Measurements from ENCODE around the gene GIGYF2.

GIGYF2 gene

DNA sequence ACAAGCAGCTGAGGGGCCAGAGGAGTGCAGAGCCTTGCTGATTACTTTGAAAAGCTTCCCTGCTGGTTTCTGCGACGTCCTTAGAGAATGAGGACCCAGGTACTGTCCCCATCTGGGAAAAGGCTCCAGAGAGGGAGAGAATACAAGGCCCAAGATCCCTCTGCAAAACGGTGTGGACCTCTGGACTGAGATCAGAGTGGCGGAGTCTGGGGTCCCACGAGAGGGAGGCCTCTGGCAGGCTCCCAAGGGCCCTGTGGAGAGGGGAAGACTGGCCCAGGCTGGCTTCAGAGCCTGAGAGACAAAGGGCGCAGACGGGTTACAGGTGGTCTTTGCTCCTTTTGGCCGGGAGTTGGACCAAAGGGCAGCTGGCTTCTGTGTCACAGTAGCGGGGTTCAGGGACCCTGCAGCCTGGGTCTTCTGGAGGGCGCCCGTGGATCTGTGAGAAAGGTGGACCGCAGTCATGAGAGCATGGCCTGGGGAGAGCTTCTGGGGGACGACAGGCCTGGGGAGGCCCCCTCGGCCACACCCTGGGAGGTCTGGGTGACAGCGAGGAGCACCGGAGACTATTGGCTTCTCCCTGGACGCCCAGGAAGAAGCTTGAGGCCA lies 173.7 kb downstream of the GIGYF2 start:
- DNase-seq, result no peak

- DNase-seq, result no peak
These were observed 174.3 kb downstream of the GIGYF2 start for GRCh38 chr2:232871418-232871834.

- DNase-seq, result no peak
These were observed 175.0 kb downstream of the GIGYF2 start for GRCh38 chr2:232871835-232872736.

- no peak for DNase-seq
These were observed 175.7 kb downstream of the GIGYF2 start for GRCh38 chr2:232872826-232873225.

GRCh38 chr2:232873292-232873908 lies 176.3 kb downstream of the GIGYF2 start:
- DNase-seq, result no peak

DNA sequence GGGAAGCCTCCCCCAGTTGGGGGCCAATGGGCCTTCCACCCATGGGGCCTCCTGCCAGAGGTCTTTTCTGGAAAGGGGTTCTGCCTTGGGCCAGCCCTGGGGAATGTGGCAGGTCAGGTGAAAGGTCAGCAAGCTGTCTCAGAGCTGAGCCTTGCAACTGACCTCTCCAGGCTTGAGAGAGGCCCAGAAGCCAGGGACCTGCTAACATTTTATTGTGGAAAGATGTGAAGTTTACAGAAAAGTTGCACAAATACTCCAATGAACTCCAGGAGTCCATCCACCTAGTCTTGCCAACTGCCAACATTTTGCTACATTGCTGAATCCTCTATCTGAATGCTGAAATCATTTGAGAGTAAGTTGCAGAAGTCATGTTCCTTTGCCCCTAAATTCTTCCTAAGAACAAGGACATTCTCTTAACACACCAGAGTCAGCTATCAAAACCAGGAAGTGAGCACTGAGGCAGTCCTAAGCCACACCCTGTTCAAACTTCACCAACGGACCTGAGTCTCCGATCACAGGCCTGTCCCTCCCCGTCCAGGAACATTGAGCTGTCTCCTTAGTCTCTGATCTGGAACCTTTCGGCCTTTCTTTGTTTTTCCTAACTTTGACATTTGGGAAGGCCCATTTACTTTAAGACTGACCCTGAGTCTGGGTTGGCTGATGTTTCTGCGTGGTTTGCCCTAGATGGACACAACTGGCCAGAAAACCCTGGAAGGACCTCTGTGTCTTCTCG lies 176.9 kb downstream of the GIGYF2 start:
- no peak for DNase-seq

GRCh38 chr2:232874677-232875223 lies 177.6 kb downstream of the GIGYF2 start:
- DNase-seq, result no peak

GRCh38 chr2:232875256-232876121 lies 178.4 kb downstream of the GIGYF2 start:
- DNase-seq, result no peak

DNA sequence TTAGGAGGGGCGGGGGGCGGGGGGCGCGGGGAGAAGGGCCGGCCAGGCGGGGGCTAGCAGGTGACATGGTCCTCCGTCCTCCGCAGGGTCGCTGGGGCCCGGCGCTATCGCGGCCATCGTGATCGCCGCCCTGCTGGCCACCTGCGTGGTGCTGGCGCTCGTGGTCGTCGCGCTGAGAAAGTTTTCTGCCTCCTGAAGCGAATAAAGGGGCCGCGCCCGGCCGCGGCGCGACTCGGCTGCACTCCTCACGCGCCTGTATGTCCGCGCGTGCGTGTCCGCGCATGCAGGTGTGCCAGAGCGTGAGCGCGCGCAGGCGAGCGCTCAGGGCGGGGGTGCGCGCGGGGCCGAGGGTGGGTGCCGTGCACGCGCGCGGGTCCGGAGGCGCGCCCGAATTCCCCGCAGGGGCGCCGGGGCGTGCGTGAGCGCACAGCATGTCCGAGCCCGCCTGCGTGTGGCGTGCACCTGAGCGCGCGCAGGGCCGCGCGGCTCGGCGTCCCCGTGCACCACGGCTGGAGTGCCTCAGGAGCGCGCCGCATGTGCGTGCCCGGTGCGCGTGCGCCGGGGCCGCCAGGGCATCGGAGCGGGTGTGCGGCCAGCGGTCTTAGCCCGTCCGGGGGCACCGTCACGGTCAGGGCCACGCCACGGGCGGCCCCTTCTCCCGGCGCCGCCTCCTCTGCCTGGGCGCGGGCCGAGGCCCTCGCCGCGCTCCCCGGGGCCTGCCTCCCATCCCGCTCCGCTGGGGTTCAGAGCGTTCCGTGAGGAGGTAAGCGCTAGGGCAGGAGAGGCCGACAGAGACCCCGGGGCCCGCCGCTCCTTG lies 179.2 kb downstream of the GIGYF2 start:
- no peak for DNase-seq

DNA sequence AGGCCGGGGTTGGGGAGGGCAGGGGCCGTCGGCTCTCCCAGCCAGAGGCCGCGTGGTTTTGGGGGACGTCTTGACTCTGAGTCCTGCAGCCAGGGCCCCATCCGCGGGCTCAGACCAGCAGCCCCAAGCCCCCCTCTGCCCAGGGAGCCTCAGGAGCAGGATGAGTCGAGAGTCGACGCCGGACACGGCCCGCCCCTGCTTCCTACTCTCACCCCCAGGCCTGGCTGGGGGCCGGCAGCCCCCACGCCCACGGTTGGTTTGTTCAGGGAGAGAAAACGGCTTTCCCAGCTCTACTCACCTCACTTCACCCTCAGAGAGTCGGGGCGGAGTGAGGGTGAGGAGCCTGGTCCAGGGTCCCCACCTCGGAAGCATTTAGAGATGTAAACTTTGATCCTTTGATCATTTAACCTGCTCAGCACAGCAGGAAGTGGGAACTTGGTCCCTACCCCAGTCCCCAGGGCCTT lies 179.9 kb downstream of the GIGYF2 start:
- DNase-seq, result no peak

GRCh38 chr2:232877940-232878511 lies 180.9 kb downstream of the GIGYF2 start:
- no peak for DNase-seq

DNA sequence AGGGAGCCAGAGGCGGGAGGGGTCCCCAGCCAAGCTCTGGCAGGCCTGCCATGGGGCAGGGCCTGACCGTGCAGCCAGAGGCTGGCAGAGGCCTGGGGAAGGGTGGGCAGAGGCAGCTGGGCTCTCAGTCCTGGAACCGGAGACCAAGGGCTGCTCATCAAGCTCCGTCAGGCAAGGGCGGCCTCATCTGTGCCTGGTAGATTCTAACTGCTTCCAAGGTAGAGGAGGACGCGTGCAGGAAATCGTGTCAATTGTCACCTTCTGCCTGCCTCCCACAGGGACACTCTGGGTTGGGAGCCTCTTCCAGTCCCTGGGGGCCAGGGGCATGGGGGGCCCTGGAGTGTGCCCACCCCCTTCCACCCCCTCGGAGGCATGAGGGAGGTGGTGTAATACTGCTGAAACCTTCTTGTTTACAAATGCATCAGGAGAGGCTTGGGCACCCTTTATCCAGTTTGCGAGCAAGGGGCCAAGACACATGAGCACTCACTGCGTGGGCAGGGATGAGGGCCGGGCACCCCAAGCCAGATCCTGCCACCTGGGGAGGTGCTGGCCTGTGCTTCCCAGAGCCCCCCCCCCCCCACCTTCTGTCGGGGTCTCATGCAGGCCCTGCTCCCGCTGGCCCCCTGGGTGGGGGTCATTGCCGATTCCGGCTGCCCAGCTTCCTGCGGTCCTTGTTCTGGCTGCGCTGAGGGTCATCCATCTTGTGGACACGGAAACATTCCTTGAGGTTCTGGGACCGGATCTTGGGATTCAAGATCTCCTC lies 181.9 kb downstream of the GIGYF2 start:
- no peak for DNase-seq

- DNase-seq, result no peak
These were observed 182.7 kb downstream of the GIGYF2 start for GRCh38 chr2:232879618-232880494.

- no peak for DNase-seq
These were observed 183.7 kb downstream of the GIGYF2 start for GRCh38 chr2:232880764-232881351.

- DNase-seq, result no peak
These were observed 185.0 kb downstream of the GIGYF2 start for GRCh38 chr2:232882085-232882484.

- DNase-seq, result no peak
These were observed 185.5 kb downstream of the GIGYF2 start for GRCh38 chr2:232882505-232883115.

DNA sequence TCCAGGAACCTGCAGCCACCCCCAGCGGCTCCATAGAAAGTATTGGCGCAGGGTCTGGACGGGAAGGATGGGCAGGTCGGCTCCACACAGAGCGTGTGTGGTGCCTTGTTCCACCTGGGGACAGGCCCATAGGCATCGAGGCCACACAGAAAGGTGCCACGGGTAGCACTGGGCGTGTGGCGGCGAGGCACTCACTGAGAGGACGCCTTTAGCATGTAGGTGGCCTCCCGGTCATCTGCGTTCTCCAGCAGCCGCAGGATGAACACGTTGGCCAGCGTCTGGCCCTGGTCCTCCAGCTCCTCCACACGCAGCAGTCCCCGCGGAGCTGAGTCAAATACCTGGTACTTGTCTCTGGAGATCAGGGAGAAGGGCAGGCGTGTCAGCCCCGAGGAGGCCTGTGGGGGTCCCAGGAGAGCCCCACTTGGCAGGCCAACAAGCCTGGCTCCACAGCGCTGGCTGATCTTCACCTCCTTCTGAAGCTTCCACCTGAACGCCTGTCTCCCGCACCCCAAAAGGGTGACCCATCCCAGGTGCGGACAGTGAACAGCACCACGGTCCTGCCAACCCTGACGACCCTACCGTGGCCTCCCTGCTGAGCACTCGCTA lies 186.1 kb downstream of the GIGYF2 start:
- DNase-seq, result no peak

Measured in SHP77 (cell line).